Stimulated activated naive CD8-positive, alpha-beta T cell treated with anti-CD3 and anti-CD28 coated beads, Interleukin-15, Interleukin-2, amounts not matched to agents 100 U/mL and 50 U/mL, for 24 hours (primary cell): ENCODE measurements around the gene DUSP1.

Experiments
- ATAC-seq: fragments of 150-1000 bp; cut with Tn5 transposase; one replicate; pipeline ENCODE4 v1.10.0; 2021
- DNase-seq: peaks from one replicate; pipeline ENCODE4 v3.0.0; 2021

The DUSP1 gene

GRCh38 chr5:172724242-172725183, 46.5 kb downstream of the DUSP1 start:
- no peak for DNase-seq
- no peak for ATAC-seq

- ATAC-seq (no peak), DNase-seq (no peak)
These were observed 47.5 kb downstream of the DUSP1 start for GRCh38 chr5:172723508-172723907.

GRCh38 chr5:172722327-172722815, 48.6 kb downstream of the DUSP1 start:
- peak; percentile 51 for ATAC-seq
- DNase-seq: no peak

- DNase-seq (no peak), ATAC-seq (peak; percentile 12)
These were observed 49.3 kb downstream of the DUSP1 start for GRCh38 chr5:172721455-172722326.

- no peak for ATAC-seq
- no peak for DNase-seq
These were observed 50.3 kb downstream of the DUSP1 start for GRCh38 chr5:172720655-172721054.

- no peak for DNase-seq
- ATAC-seq: no peak
These were observed 51.8 kb downstream of the DUSP1 start for GRCh38 chr5:172719211-172719610.

GRCh38 chr5:172718527-172719114, 52.4 kb downstream of the DUSP1 start:
- no peak for ATAC-seq

More at GRCh38 chr5:172718527-172719114, 52.4 kb downstream of the DUSP1 start:
- no peak for DNase-seq
